Smooth muscle cell (in vitro differentiated cells): Measurements from ENCODE around the gene CLEC2B. TPM values are rescaled to one million over a fixed set of nuclear protein-coding genes. Genes with fewer than 3 reads are reported as not detected.
A peak's percentile ranks its signal among the peaks of the same experiment; 100 is the strongest.

Source experiments
- DNase-seq: peaks from one replicate; lab custom pipeline; 2025; ENCODE audit not compliant: unreplicated experiment; lab: John Stamatoyannopoulos, UW
- H2AFZ ChIP-seq: fragments of 200-600 bp; sonication (generic); 2 replicates; pipeline ENCODE4 v1.6.0; 2016; ENCODE audit warnings: antibody characterized with exemption, low read depth, mild to moderate bottlenecking
- H3F3A ChIP-seq: fragments of 200-600 bp; sonication (generic); 2 replicates; pipeline ENCODE4 v1.6.0; 2017; ENCODE audit warnings: antibody characterized with exemption, low read depth
- H3K27ac ChIP-seq: fragments of 200-600 bp; sonication (generic); 2 replicates; pipeline ENCODE4 v1.5.1; 2016; ENCODE audit warnings: low read depth, mild to moderate bottlenecking
- H3K27me3 ChIP-seq: fragments of 200-600 bp; sonication (generic); 2 replicates; pipeline ENCODE4 v1.6.1; 2016; ENCODE audit warnings: low read depth, mild to moderate bottlenecking
- H3K36me3 ChIP-seq: fragments of 200-600 bp; sonication (generic); 2 replicates; pipeline ENCODE4 v1.5.1; 2016; ENCODE audit warnings: low read depth
- H3K4me1 ChIP-seq: fragments of 200-600 bp; sonication (generic); 2 replicates; pipeline ENCODE4 v1.5.1; 2016; ENCODE audit warnings: low read depth
- H3K4me2 ChIP-seq: fragments of 200-600 bp; sonication (generic); 2 replicates; pipeline ENCODE4 v1.6.0; 2016; ENCODE audit warnings: mild to moderate bottlenecking
- H3K4me3 ChIP-seq: fragments of 200-600 bp; sonication (generic); 2 replicates; pipeline ENCODE4 v1.5.1; 2016; ENCODE audit warnings: mild to moderate bottlenecking
- H3K79me2 ChIP-seq: fragments of 200-600 bp; sonication (generic); 2 replicates; pipeline ENCODE4 v1.6.0; 2016; ENCODE audit warnings: low read depth, mild to moderate bottlenecking
- H3K9ac ChIP-seq: fragments of 200-600 bp; sonication (generic); 2 replicates; pipeline ENCODE4 v1.6.0; 2016; ENCODE audit warnings: low read depth
- H3K9me3 ChIP-seq: fragments of 200-600 bp; sonication (generic); replicated peaks from 2 replicates; pipeline ENCODE4 v1.5.1; 2016; ENCODE audit warnings: low read depth
- H4K20me1 ChIP-seq: fragments of 200-600 bp; sonication (generic); 2 replicates; pipeline ENCODE4 v1.6.0; 2016; ENCODE audit warnings: low read depth
- WGBS: methylation state at CpG from one replicate; pipeline ENCODE4 v1.1.7; 2016; ENCODE audit warnings: low lambda C conversion rate; 5-methylcytosine and 5-hydroxymethylcytosine counted together
- polyA plus RNA-seq: library from polyadenylated mRNA; unstranded; fragments of >200 nt; fragmentation: Nextera tagmentation; extraction: Ambion mirVana; gene quantifications from 2 replicates; pipeline ENCODE4 v1.2.1, GENCODE V29; 2016
- total RNA-seq: library from RNA; depleted of rRNA; stranded (reverse); fragments of >200 nt; gene quantifications from 2 replicates; pipeline ENCODE4 v1.2.3, GENCODE V29; 2014
- TF ChIP-seq, protein P1 (sequence below): fragments of 200-600 bp; sonication (generic); IDR thresholded peaks from 2 replicates; pipeline ENCODE4 v1.5.1; 2017; ENCODE audit warnings: borderline replicate concordance, mild to moderate bottlenecking, antibody characterized with exemption; ENCODE audit not compliant: insufficient read depth, poor library complexity, severe bottlenecking

CLEC2B gene
- total and polyA plus RNA-seq, 2 experiments from 2014 or later, result 12.0 to 13.6 TPM

GRCh38 chr12:9909724-9910123 lies 40.6 kb upstream of the CLEC2B start:
- no peak for DNase-seq
- Histone ChIP-seq H3K36me3 (no peaks in the 10 kb centered on the region), H3K79me2 (peaks cover 15% of the 10 kb centered on the region), H3K4me1 (peaks cover 44% of the 10 kb centered on the region), H4K20me1 (peaks cover 16% of the 10 kb centered on the region), H3K4me2 (peak overlapping the region; percentile 85), H3K4me3 (peak overlapping the region; percentile 48), H3F3A (peaks cover 13% of the 10 kb centered on the region), H3K27me3 (no peaks in the 10 kb centered on the region), H3K27ac (peak overlapping the region; percentile 97), H3K9ac (peak overlapping the region; percentile 92), H2AFZ (peak overlapping the region; percentile 59), H3K9me3 (no peaks in the 10 kb centered on the region)
- TF ChIP-seq, protein P1, sequence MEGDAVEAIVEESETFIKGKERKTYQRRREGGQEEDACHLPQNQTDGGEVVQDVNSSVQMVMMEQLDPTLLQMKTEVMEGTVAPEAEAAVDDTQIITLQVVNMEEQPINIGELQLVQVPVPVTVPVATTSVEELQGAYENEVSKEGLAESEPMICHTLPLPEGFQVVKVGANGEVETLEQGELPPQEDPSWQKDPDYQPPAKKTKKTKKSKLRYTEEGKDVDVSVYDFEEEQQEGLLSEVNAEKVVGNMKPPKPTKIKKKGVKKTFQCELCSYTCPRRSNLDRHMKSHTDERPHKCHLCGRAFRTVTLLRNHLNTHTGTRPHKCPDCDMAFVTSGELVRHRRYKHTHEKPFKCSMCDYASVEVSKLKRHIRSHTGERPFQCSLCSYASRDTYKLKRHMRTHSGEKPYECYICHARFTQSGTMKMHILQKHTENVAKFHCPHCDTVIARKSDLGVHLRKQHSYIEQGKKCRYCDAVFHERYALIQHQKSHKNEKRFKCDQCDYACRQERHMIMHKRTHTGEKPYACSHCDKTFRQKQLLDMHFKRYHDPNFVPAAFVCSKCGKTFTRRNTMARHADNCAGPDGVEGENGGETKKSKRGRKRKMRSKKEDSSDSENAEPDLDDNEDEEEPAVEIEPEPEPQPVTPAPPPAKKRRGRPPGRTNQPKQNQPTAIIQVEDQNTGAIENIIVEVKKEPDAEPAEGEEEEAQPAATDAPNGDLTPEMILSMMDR, result no peak

DNA sequence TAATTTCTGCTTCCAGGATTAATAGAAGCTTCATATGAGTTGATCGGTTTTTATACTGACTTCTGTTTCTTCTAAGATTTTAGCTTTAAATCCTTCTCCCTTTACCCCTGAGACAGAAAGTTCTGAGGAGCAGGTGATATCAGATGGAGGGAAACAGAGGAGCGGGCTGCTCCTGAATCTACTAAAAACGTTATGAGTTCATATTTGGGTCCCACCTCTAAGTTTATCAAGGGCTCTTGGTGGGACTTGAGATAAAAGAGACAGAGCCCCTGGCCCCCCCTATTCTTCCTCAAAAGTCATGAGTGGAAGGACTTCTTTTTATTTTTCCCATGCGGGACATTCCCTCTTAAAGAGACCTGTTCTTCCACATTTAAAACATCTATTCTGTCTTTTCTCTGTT lies 39.2 kb upstream of the CLEC2B start:
- Histone ChIP-seq H3K4me3 (peak overlapping the region; percentile 48), H3K79me2 (peaks cover 15% of the 10 kb centered on the region), H2AFZ (no peak overlapping the region), H3K9me3 (no peaks in the 10 kb centered on the region), H4K20me1 (peaks cover 21% of the 10 kb centered on the region), H3K27me3 (no peaks in the 10 kb centered on the region), H3K4me1 (peaks cover 53% of the 10 kb centered on the region), H3K4me2 (peak overlapping the region; percentile 85), H3K27ac (peak overlapping the region; percentile 97), H3F3A (peaks cover 13% of the 10 kb centered on the region), H3K9ac (no peak overlapping the region), H3K36me3 (no peaks in the 10 kb centered on the region)
- no peak for DNase-seq
- WGBS, result 96% methylated on average over 4 of the region's 4 CpGs
- TF ChIP-seq, protein P1, result no peak

DNA sequence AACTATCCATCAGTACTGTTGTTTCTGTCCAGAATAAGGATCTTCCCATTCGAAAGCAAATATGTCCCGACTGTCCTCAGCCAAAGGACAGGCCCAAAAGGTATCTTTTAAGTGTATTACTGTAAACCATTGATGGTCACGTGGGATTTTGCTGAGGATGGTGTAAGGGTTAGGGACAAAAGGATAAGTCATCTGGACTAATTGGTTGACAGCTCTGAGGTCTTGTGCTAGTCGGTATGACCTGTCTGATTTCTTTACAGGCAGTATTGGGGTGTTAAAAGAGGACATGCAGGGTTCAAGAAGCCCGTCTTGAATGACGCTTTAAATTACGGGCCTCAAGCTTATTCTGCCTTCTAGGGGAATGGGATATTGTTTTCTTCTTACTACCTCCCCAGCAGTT lies 38.6 kb upstream of the CLEC2B start:
- no peaks in the 10 kb centered on the region for H3K36me3 ChIP-seq
- H3K27me3 ChIP-seq, result no peaks in the 10 kb centered on the region
- no peaks in the 10 kb centered on the region for H3K9me3 ChIP-seq
- H2AFZ ChIP-seq, result no peak overlapping the region
- H3K4me3 ChIP-seq, result peak overlapping the region; percentile 48
- H3K9ac ChIP-seq, result no peak overlapping the region
- TF ChIP-seq, protein P1, result no peak
- 90% methylated on average over 7 of the region's 7 CpGs for WGBS
- DNase-seq, result no peak
- H3K79me2 ChIP-seq, result peaks cover 15% of the 10 kb centered on the region
- H4K20me1 ChIP-seq, result peaks cover 22% of the 10 kb centered on the region
- peaks cover 13% of the 10 kb centered on the region for H3F3A ChIP-seq
- H3K4me1 ChIP-seq, result peaks cover 59% of the 10 kb centered on the region
- H3K4me2 ChIP-seq, result peak overlapping the region; percentile 85
- peak overlapping the region; percentile 97 for H3K27ac ChIP-seq

DNA sequence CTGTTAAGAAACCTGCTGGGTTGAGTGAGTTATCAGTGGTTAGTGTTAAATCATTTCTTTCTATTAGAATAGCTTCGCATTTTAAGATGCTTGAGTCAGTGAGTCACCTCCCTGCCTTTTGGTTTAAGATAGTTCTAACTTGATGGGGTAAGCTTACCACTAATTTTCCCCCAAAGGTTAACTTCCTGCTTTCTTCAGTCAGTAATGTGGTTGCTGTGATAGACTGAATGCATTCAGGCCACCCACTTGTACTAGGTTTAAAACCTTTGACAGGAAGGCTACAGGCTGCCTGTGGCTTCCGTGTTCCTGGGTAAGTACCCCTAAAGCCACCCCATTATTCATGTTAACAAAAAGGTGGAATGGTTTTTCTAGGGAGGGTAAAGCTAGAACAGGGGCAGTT lies 37.7 kb upstream of the CLEC2B start:
- Histone ChIP-seq H3K79me2 (peaks cover 15% of the 10 kb centered on the region), H3K27ac (peak overlapping the region; percentile 97), H3K36me3 (no peaks in the 10 kb centered on the region), H3K4me2 (peak overlapping the region; percentile 85), H3K4me3 (peak overlapping the region; percentile 17), H3K9me3 (no peaks in the 10 kb centered on the region), H3K9ac (no peak overlapping the region), H3F3A (peaks cover 9% of the 10 kb centered on the region), H3K27me3 (no peaks in the 10 kb centered on the region), H2AFZ (no peak overlapping the region), H4K20me1 (peaks cover 29% of the 10 kb centered on the region), H3K4me1 (peaks cover 64% of the 10 kb centered on the region)
- DNase-seq, result no peak
- 33% methylated on average over 2 of the region's 2 CpGs for whole genome bisulfite sequencing
- TF ChIP-seq, protein P1, result no peak
